ENCODE data around the gene MSL3B. TPM values are rescaled to one million over a fixed set of nuclear protein-coding genes. Genes with fewer than 3 reads are reported as not detected.

MSL3B gene

GRCh38 chr2:233821196-233821595 lies 47.0 kb downstream of the MSL3B start:
- Mint-ChIP-seq H3K4me3 (no peak overlapping the region), H3K36me3 (ENCODE audit: low read depth) (no peaks in the 10 kb centered on the region), H3K27ac (no peak overlapping the region), H3K27me3 (ENCODE audit: low read depth) (peaks cover 9% of the 10 kb centered on the region), H3K9me3 (ENCODE audit: insufficient read depth) (no peaks in the 10 kb centered on the region), H3K4me1 (ENCODE audit: low read depth) (peaks cover 3% of the 10 kb centered on the region)
- DNase-seq (no peak), ATAC-seq (no peak)
- POLR2A ChIA-PET: no interaction called here
- CTCF ChIA-PET: no interaction called here

DNA sequence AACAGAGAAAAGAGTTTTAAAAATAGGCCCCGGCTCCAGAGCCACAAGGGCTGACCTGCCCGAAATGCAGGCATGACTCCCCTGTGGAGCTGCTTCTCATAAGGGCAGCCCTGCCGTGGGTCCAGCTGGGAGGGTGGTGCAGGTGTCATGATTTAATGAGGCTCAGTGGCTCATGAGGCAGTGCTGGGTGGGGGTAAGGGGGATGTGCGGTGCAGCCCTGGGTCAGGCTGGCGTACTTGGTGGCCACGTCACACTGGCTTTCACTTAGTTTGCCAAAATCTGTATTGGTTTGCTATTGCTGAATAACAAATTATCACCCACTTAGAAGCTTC lies 47.4 kb downstream of the MSL3B start:
- peaks cover 7% of the 10 kb centered on the region for H3K27me3 Mint-ChIP-seq (ENCODE audit: low read depth)
- no peak overlapping the region for H3K27ac Mint-ChIP-seq
- peaks cover 3% of the 10 kb centered on the region for H3K4me1 Mint-ChIP-seq (ENCODE audit: low read depth)
- H3K4me3 Mint-ChIP-seq: no peak overlapping the region
- no peaks in the 10 kb centered on the region for H3K36me3 Mint-ChIP-seq (ENCODE audit: low read depth)
- ChIA-PET CTCF (no interaction called here), POLR2A (no interaction called here)
- no peaks in the 10 kb centered on the region for H3K9me3 Mint-ChIP-seq (ENCODE audit: insufficient read depth)
- no peak for ATAC-seq
- DNase-seq: no peak

DNA sequence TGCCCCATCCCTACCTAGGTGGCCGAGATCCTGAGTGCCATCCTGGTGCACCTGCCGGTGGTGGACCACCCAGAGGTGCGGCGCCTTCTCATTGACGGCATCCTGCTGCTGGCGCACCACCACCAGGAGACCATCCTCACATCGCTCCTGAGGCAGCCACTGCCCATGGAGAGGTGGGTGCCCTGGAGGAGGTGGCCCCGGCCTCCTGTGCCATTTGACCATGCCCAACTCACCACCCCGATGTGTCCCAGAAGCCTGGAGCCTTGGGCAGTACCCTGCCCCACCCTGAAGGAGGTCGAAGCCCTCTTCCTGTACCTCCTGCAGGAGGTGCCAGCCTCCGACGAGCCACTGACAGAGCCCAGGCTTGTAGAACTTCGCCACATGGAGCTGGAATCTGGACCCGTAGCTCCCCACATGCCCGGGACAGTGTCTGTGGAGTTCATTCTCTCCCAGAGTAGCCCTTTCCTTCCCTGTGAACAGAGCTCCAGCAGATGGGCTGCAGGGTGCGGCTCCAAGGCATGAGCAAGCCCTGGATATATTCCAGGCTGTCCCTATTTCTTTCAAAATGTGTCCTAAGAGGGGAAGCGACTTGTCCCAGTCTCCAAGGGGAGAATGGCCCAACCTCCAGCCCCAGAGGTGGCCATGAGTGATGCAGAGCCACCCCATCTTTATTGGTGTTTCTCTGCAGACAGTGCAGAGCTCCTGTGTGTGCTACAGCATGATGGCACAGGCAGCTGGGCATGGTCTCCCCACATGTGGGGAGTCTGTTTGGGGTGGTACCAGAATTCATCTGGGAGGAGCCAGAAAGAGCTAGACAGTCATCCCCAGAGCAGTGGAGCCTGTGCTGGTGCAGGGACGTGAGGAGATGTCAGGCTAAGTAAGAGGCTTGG lies 48.1 kb downstream of the MSL3B start:
- Mint-ChIP-seq H3K27me3 (ENCODE audit: low read depth) (peaks cover 5% of the 10 kb centered on the region), H3K36me3 (ENCODE audit: low read depth) (no peaks in the 10 kb centered on the region), H3K9me3 (ENCODE audit: insufficient read depth) (no peaks in the 10 kb centered on the region), H3K27ac (no peak overlapping the region), H3K4me3 (no peak overlapping the region), H3K4me1 (ENCODE audit: low read depth) (peaks cover 3% of the 10 kb centered on the region)
- POLR2A ChIA-PET: interaction anchor here (0.5 kb wide), 1 partner anchor 19 kb away, joined by 3 read pairs; no protein-coding TSS in a partner anchor
- ATAC-seq (no peak), DNase-seq (no peak)
- CTCF ChIA-PET: no interaction called here

DNA sequence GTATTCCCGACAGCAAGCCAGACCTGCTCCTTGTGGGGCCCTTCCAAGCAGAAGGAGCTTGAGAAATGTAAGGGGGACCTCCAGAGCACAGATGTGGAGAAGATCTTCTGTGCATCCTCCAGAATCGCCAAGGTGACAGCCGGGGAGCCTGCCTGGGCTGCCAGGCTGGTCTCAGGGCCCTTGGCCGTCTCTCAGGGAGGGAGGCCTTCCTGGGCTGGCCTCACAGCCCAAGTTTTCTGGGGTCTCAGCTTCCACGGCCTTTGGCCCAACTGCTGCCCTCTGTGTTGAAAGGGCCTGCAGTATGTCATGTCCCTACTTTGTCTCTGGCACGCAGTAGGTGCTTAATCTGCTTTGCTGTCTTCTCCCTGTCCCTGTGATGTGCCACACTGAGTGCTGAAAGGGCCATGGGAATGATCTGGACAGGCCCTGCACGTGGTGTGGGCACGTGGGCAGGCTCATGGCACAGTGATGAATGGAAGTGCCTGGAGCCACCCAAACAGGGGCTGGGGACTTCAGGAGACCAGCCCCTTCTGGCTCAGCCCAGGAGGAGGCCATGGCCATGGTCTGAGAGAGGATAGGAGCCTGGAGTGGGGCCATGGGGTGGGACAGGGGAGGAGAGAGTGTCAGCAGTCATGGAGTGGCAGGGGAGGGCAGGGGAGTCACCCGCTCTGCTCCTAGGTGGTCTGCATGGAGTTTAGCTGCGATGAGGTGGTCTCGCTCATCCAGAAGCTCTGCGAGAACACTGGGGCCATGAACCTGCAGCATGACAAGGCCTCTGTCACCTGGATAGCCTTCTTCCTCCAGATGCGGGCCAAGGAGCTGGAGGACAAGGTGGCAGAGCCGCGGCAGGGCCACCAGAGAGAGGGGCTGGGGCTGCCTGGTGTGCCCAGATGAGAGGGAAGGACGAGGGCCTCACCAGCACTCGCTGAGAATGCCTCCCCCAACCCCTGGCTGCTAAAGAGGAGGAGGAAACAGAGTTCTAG lies 49.3 kb downstream of the MSL3B start:
- CTCF ChIA-PET: no interaction called here
- Mint-ChIP-seq H3K9me3 (ENCODE audit: insufficient read depth) (no peaks in the 10 kb centered on the region), H3K4me3 (no peak overlapping the region), H3K4me1 (ENCODE audit: low read depth) (peaks cover 3% of the 10 kb centered on the region), H3K27me3 (ENCODE audit: low read depth) (peaks cover 2% of the 10 kb centered on the region), H3K27ac (no peak overlapping the region), H3K36me3 (ENCODE audit: low read depth) (no peaks in the 10 kb centered on the region)
- ATAC-seq (no peak), DNase-seq (no peak)
- POLR2A ChIA-PET: no interaction called here

- peak overlapping the region; percentile 60 for H3K27ac Mint-ChIP-seq
- H3K27me3 Mint-ChIP-seq (ENCODE audit: low read depth): peaks cover 2% of the 10 kb centered on the region
- peaks cover 3% of the 10 kb centered on the region for H3K4me1 Mint-ChIP-seq (ENCODE audit: low read depth)
- H3K9me3 Mint-ChIP-seq (ENCODE audit: insufficient read depth): no peaks in the 10 kb centered on the region
- no peak overlapping the region for H3K4me3 Mint-ChIP-seq
- ATAC-seq (no peak), DNase-seq (no peak)
- ChIA-PET POLR2A (no interaction called here), CTCF (no interaction called here)
- H3K36me3 Mint-ChIP-seq (ENCODE audit: low read depth): no peaks in the 10 kb centered on the region
Observed at GRCh38 chr2:233817995-233818638, 50.1 kb downstream of the MSL3B start.

GRCh38 chr2:233817361-233817911 lies 50.8 kb downstream of the MSL3B start:
- POLR2A ChIA-PET: no interaction called here
- H3K9me3 Mint-ChIP-seq (ENCODE audit: insufficient read depth): no peaks in the 10 kb centered on the region
- peaks cover 4% of the 10 kb centered on the region for H3K27me3 Mint-ChIP-seq (ENCODE audit: low read depth)
- peaks cover 3% of the 10 kb centered on the region for H3K4me1 Mint-ChIP-seq (ENCODE audit: low read depth)
- ATAC-seq: no peak
- CTCF ChIA-PET: no interaction called here
- H3K36me3 Mint-ChIP-seq (ENCODE audit: low read depth): no peaks in the 10 kb centered on the region
- DNase-seq: no peak
- no peak overlapping the region for H3K4me3 Mint-ChIP-seq
- no peak overlapping the region for H3K27ac Mint-ChIP-seq

GRCh38 chr2:233816771-233817170 lies 51.4 kb downstream of the MSL3B start:
- Mint-ChIP-seq H3K4me3 (no peak overlapping the region), H3K27ac (no peak overlapping the region), H3K4me1 (ENCODE audit: low read depth) (peaks cover 3% of the 10 kb centered on the region), H3K9me3 (ENCODE audit: insufficient read depth) (no peaks in the 10 kb centered on the region), H3K36me3 (ENCODE audit: low read depth) (no peaks in the 10 kb centered on the region), H3K27me3 (ENCODE audit: low read depth) (peaks cover 6% of the 10 kb centered on the region)
- POLR2A ChIA-PET: no interaction called here
- no peak for DNase-seq
- no peak for ATAC-seq
- CTCF ChIA-PET: no interaction called here

DNA sequence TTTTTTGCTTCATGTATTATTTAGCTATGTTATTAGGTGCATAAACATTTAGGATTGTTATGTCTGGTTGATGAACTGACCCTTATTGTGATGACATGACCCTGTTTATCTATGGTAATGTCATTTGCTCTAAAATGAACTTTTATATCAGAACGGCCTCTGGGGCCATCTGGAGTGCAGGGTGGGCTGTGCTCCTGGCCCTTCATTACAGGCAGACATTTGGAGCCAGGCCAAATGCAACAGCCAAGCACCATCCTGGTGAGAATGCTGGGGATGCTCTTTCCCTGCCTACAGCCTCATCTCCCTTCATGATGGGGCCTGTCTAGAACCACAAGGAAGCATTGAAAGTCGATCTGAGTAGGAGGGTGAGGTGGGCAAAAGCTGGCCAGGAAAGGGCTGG lies 51.9 kb downstream of the MSL3B start:
- ATAC-seq: no peak
- Mint-ChIP-seq H3K9me3 (ENCODE audit: insufficient read depth) (no peaks in the 10 kb centered on the region), H3K36me3 (ENCODE audit: low read depth) (no peaks in the 10 kb centered on the region), H3K4me3 (no peak overlapping the region), H3K4me1 (ENCODE audit: low read depth) (peaks cover 3% of the 10 kb centered on the region), H3K27ac (no peak overlapping the region), H3K27me3 (ENCODE audit: low read depth) (peaks cover 6% of the 10 kb centered on the region)
- ChIA-PET CTCF (no interaction called here), POLR2A (no interaction called here)
- DNase-seq: no peak

DNA sequence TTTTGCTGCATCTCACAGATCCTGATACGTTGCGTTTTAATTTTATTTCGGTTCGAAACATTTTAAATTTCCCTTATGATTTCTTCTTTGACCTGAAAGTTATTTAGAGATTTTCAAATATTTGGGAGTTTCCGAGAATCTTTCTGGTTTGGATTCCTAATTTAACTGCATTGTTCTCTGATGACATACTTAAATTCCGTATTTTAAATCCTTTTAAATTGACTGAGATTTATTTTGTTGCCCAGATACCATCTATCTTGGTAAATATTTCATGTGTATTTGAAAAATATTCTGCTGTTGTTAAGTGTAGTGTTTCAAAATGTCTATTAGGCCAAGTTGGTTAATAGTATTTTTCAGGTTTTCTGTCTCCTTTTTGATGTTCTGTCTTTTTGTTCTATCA lies 52.3 kb downstream of the MSL3B start:
- Mint-ChIP-seq H3K4me1 (ENCODE audit: low read depth) (peaks cover 3% of the 10 kb centered on the region), H3K27ac (no peak overlapping the region), H3K27me3 (ENCODE audit: low read depth) (peaks cover 6% of the 10 kb centered on the region), H3K4me3 (no peak overlapping the region), H3K9me3 (ENCODE audit: insufficient read depth) (no peaks in the 10 kb centered on the region), H3K36me3 (ENCODE audit: low read depth) (no peaks in the 10 kb centered on the region)
- POLR2A ChIA-PET: no interaction called here
- DNase-seq: no peak
- CTCF ChIA-PET: no interaction called here
- no peak for ATAC-seq

Other genes starting within 250 kb of the MSL3B start
- gene UGT1A10, start 231.9 kb downstream of the MSL3B start, total RNA-seq: not detected
- not detected for gene UGT1A9, start 196.5 kb downstream of the MSL3B start, total RNA-seq
- gene UGT1A7, start 186.5 kb downstream of the MSL3B start, total RNA-seq: not detected
- gene UGT1A6, start 175.5 kb downstream of the MSL3B start, total RNA-seq: not detected
- not detected for gene UGT1A5, start 155.5 kb downstream of the MSL3B start, total RNA-seq
- gene UGT1A4, start 149.7 kb downstream of the MSL3B start, total RNA-seq: not detected
- not detected for gene UGT1A3, start 139.3 kb downstream of the MSL3B start, total RNA-seq
- not detected for gene UGT1A1, start 108.1 kb downstream of the MSL3B start, total RNA-seq
- gene MROH2A, start 90.1 kb downstream of the MSL3B start, total RNA-seq: not detected
- 100 to 1,000 TPM; 128 to 135 TPM for gene HJURP, start 13.9 kb downstream of the MSL3B start, total RNA-seq
- not detected for gene TRPM8, start 49.0 kb upstream of the MSL3B start, total RNA-seq
- gene SPP2, start 182.3 kb upstream of the MSL3B start, total RNA-seq: not detected

All from activated CD8-positive, alpha-beta T cell treated with anti-CD3 and anti-CD28 coated beads, Interleukin-2, amount 10 ng/mL, durations not matched to agents 7 days and 5 days (primary cell).